Measurements from ENCODE around the gene PRAMEF20. TPM values are rescaled to one million over a fixed set of nuclear protein-coding genes. Genes with fewer than 3 reads are reported as not detected.

The PRAMEF20 gene
- total and polyA plus RNA-seq, 2 of the 4 experiments (the other 2 are of a cell fraction): not detected

DNA sequence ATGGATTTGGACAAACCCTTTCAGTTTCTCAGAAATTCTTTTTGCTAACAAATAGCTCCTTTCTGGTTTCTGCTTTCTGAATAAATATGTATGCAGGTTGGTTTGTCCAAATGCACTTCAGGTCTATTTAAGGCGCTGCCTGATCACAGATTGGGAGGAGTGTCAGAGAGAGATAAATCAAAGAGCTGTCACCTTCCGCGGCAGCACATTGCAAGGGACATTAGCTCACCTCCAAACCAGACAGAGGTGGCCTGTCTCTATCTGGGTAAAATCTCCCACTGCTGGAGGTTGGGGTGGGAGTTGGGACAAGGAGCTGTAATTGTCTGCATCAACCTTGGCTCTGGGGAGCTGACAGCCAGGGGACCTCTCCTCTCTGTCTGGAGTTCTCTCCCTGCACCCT is 25.2 kb downstream of the PRAMEF20 start:
- ChIA-PET POLR2A (ENCODE audit: unreplicated experiment) (no interaction called here), CTCF (no interaction called here)
- no peak overlapping the region for H3K56ac ChIP-seq (ENCODE audit: extremely low read depth, insufficient read depth, low read length)
- H4K20me1 ChIP-seq (ENCODE audit: insufficient read depth, low read length): no peaks in the 10 kb centered on the region
- no peaks in the 10 kb centered on the region for H3K4me1 ChIP-seq (ENCODE audit: control insufficient read depth, insufficient read depth, low read length)
- no peak for ATAC-seq (ENCODE audit: low read depth)
- H3K27me3 ChIP-seq (ENCODE audit: control insufficient read depth, insufficient read depth, low read length): no peaks in the 10 kb centered on the region
- H3K14ac ChIP-seq (replicated peaks; ENCODE audit: low read depth, low read length): no peak overlapping the region
- H3K4me2 ChIP-seq (ENCODE audit: low read depth, low read length): no peak overlapping the region
- H2BK20ac ChIP-seq (ENCODE audit: low read depth, low read length): no peak overlapping the region
- H4K8ac ChIP-seq (ENCODE audit: low read depth in 2 of 2, low read length in 2 of 2): no peak overlapping the region
- no peak overlapping the region for H3K18ac ChIP-seq (ENCODE audit: low read depth, low read length)
- BruUV-seq (replicated peaks): no TSS peak
- H3K4me3 ChIP-seq (ENCODE audit: insufficient read depth, low read depth, low read length): no peak overlapping the region
- no peak overlapping the region for H3K9ac ChIP-seq (ENCODE audit: low read depth, low read length)
- H3K4ac ChIP-seq (ENCODE audit: low read depth, low read length): no peak overlapping the region
- peaks cover 23% of the 10 kb centered on the region for H3K9me3 ChIP-seq (ENCODE audit: control insufficient read depth, insufficient read depth, low read length)
- no peak overlapping the region for H2AK5ac ChIP-seq (ENCODE audit: low read depth, low read length)
- no peak overlapping the region for H2BK15ac ChIP-seq (ENCODE audit: low read depth, low read length)
- WGBS, 2 experiments (ENCODE audit: extremely low coverage in 2 of 2, insufficient read length in 1 of 2): 20% methylated on average over 1 of the region's 3 CpGs; no CpG with 5 or more reads in 1 of the 2 experiments
- H3K79me1 ChIP-seq (ENCODE audit: low read depth in 1 of 2, low read length in 2 of 2): no peaks in the 10 kb centered on the region
- TF ChIP-seq, protein P1, sequence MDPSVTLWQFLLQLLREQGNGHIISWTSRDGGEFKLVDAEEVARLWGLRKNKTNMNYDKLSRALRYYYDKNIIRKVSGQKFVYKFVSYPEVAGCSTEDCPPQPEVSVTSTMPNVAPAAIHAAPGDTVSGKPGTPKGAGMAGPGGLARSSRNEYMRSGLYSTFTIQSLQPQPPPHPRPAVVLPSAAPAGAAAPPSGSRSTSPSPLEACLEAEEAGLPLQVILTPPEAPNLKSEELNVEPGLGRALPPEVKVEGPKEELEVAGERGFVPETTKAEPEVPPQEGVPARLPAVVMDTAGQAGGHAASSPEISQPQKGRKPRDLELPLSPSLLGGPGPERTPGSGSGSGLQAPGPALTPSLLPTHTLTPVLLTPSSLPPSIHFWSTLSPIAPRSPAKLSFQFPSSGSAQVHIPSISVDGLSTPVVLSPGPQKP (IDR thresholded peaks at IDR 0.05; ENCODE audit: borderline replicate concordance, low read depth, low read length): no peak
- TF ChIP-seq, protein P2, sequence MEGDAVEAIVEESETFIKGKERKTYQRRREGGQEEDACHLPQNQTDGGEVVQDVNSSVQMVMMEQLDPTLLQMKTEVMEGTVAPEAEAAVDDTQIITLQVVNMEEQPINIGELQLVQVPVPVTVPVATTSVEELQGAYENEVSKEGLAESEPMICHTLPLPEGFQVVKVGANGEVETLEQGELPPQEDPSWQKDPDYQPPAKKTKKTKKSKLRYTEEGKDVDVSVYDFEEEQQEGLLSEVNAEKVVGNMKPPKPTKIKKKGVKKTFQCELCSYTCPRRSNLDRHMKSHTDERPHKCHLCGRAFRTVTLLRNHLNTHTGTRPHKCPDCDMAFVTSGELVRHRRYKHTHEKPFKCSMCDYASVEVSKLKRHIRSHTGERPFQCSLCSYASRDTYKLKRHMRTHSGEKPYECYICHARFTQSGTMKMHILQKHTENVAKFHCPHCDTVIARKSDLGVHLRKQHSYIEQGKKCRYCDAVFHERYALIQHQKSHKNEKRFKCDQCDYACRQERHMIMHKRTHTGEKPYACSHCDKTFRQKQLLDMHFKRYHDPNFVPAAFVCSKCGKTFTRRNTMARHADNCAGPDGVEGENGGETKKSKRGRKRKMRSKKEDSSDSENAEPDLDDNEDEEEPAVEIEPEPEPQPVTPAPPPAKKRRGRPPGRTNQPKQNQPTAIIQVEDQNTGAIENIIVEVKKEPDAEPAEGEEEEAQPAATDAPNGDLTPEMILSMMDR (conservative IDR thresholded peaks at IDR 0.05; ENCODE audit: low read depth, low read length): no peak
- TF ChIP-seq CHD1 (IDR thresholded peaks at IDR 0.05; ENCODE audit: low read depth, low read length): no peak
- TF ChIP-seq MXI1 (IDR thresholded peaks at IDR 0.05; ENCODE audit: borderline replicate concordance, low read depth, low read length): no peak
- TF ChIP-seq FOS (IDR thresholded peaks at IDR 0.05; ENCODE audit: low read depth, low read length): no peak
- TF ChIP-seq BHLHE40 (IDR thresholded peaks at IDR 0.05; ENCODE audit: low read depth, low read length): no peak
- TF ChIP-seq NFE2L2 (IDR thresholded peaks at IDR 0.05; ENCODE audit: low read depth, low read length): no peak
- no peak for TF ChIP-seq RAD21 (IDR thresholded peaks at IDR 0.05; ENCODE audit: low read length)
- TF ChIP-seq MAZ (IDR thresholded peaks at IDR 0.05; ENCODE audit: borderline replicate concordance, low read depth, low read length): no peak
- no peak for TF ChIP-seq MAFK (IDR thresholded peaks at IDR 0.05; ENCODE audit: low read depth, low read length)
- no peak for TF ChIP-seq RFX5 (IDR thresholded peaks at IDR 0.05; ENCODE audit: low read depth, low read length)
- no peak for TF ChIP-seq RCOR1 (IDR thresholded peaks at IDR 0.05; ENCODE audit: insufficient replicate concordance, low read length)
- TF ChIP-seq, protein P3, sequence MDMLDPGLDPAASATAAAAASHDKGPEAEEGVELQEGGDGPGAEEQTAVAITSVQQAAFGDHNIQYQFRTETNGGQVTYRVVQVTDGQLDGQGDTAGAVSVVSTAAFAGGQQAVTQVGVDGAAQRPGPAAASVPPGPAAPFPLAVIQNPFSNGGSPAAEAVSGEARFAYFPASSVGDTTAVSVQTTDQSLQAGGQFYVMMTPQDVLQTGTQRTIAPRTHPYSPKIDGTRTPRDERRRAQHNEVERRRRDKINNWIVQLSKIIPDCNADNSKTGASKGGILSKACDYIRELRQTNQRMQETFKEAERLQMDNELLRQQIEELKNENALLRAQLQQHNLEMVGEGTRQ (IDR thresholded peaks at IDR 0.05; ENCODE audit: low read depth, low read length): no peak
- TF ChIP-seq CEBPB (IDR thresholded peaks at IDR 0.05; ENCODE audit: low read depth, low read length): no peak
- TF ChIP-seq POLR2A (IDR thresholded peaks at IDR 0.05; ENCODE audit: low read depth, low read length): no peak
- TF ChIP-seq SMC3 (IDR thresholded peaks at IDR 0.05; ENCODE audit: low read depth, low read length): no peak
- H3K36me3 ChIP-seq (ENCODE audit: control insufficient read depth, insufficient read depth, low read length): no peaks in the 10 kb centered on the region
- H2BK5ac ChIP-seq (ENCODE audit: low read depth, low read length, poor library complexity, severe bottlenecking): no peak overlapping the region
- in situ Hi-C loops (cut with MboI; ENCODE audit: low sequenced_read_pairs): no loop called here
- no peak overlapping the region for H2AFZ ChIP-seq (replicated peaks; ENCODE audit: low read length, poor library complexity)
- H3K27ac ChIP-seq (ENCODE audit: insufficient read depth, low read length): no peak overlapping the region
- no peak for DNase-seq
- H4K5ac ChIP-seq (ENCODE audit: low read depth, low read length): no peak overlapping the region
- H4K91ac ChIP-seq (ENCODE audit: insufficient read depth, low read depth, low read length): no peak overlapping the region
- H2BK120ac ChIP-seq (ENCODE audit: low read depth, low read length): no peak overlapping the region
- dilution Hi-C loops (cut with HindIII; ENCODE audit: low sequenced_read_pairs, unreplicated experiment): no loop called here
- no peaks in the 10 kb centered on the region for H3K9me1 ChIP-seq (ENCODE audit: insufficient read depth, low read length)
- H3K23ac ChIP-seq (ENCODE audit: low read depth, low read length): no peak overlapping the region
- no peak overlapping the region for H2AK9ac ChIP-seq (replicated peaks; ENCODE audit: low read depth, low read length, poor library complexity)
- intact Hi-C loops (cut with micrococcal nuclease): no loop called here

All from IMR-90 (cell line).